Erythroblast (primary cell): Measurements from ENCODE around the gene ZBTB7A.

Experiments
- GATA1 ChIP-seq: IDR thresholded peaks from 2 replicates; pipeline ENCODE4 v1.6.1; 2011; ENCODE audit warnings: low read depth, mild to moderate bottlenecking, control low read depth, low read length, moderate library complexity
- POLR2A ChIP-seq: IDR thresholded peaks from 2 replicates; pipeline ENCODE4 v1.6.1; 2011; ENCODE audit warnings: mild to moderate bottlenecking, low read length

GRCh38 chr19:4089946-4090345 is 23.2 kb upstream of the ZBTB7A start:
- no peak for TF ChIP-seq POLR2A
- TF ChIP-seq GATA1, result no peak
